ENCODE data around the gene TMEM144.
A peak's percentile ranks its signal among the peaks of the same experiment; 100 is the strongest.

Gene TMEM144

DNA sequence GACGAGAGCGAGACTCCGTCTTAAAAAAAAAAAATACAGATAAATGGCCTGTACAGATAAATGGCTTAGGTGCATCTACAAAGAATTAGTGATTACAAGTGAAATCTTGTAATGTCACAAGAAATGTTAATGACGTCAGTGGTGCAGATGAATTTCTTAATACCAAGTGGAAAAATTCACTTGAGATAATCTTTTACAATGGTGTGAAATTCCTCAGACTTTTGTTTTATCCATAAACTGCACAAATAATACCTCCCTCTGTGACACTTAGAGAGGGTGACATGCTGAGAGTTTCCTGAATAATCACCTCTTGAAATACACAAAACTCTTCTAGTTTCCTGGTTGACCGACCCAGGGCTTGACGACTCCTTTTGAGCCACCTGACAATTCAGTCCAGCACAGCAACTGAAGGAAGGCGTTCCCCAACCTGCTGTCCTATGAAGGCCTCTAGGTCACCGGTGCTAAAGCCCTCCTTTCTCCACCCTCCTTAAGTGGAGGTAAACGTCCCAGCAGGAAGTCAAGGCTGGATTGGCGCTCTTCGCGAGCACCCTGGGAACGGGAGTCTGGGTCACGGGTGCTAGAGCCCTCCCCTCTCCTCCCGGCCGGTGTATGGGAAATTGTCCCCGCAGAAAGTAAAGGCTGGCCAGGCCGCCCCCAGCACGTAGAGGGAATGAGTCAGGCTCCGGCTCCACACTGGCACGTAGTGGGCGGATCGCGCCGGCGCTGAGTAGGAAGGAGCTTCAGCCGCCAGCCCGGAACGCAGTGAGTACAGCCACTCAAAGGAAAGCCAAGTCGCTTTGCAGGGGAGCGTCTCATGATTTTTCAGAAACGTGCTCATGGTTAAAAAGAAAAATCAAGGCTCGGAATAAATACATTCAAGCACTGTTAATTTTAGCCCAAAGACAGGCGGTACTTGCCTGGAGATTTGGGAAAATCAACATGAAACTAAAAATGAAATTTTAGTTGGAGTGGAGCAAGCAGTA lies at the start of gene TMEM144:
TSS of gene TMEM144 (plus strand) at position 662 of the 983 bp plus-strand sequence. CDS start 2,182 bp downstream, outside the sequence.
- peak within 1 kb of the TSS; percentile 62 for H3K27ac ChIP-seq
- no peak for TF ChIP-seq ZFX (IDR thresholded peaks at IDR 0.05)
- TF ChIP-seq, protein P1, sequence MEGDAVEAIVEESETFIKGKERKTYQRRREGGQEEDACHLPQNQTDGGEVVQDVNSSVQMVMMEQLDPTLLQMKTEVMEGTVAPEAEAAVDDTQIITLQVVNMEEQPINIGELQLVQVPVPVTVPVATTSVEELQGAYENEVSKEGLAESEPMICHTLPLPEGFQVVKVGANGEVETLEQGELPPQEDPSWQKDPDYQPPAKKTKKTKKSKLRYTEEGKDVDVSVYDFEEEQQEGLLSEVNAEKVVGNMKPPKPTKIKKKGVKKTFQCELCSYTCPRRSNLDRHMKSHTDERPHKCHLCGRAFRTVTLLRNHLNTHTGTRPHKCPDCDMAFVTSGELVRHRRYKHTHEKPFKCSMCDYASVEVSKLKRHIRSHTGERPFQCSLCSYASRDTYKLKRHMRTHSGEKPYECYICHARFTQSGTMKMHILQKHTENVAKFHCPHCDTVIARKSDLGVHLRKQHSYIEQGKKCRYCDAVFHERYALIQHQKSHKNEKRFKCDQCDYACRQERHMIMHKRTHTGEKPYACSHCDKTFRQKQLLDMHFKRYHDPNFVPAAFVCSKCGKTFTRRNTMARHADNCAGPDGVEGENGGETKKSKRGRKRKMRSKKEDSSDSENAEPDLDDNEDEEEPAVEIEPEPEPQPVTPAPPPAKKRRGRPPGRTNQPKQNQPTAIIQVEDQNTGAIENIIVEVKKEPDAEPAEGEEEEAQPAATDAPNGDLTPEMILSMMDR (conservative IDR thresholded peaks at IDR 0.05) = no peak

DNA sequence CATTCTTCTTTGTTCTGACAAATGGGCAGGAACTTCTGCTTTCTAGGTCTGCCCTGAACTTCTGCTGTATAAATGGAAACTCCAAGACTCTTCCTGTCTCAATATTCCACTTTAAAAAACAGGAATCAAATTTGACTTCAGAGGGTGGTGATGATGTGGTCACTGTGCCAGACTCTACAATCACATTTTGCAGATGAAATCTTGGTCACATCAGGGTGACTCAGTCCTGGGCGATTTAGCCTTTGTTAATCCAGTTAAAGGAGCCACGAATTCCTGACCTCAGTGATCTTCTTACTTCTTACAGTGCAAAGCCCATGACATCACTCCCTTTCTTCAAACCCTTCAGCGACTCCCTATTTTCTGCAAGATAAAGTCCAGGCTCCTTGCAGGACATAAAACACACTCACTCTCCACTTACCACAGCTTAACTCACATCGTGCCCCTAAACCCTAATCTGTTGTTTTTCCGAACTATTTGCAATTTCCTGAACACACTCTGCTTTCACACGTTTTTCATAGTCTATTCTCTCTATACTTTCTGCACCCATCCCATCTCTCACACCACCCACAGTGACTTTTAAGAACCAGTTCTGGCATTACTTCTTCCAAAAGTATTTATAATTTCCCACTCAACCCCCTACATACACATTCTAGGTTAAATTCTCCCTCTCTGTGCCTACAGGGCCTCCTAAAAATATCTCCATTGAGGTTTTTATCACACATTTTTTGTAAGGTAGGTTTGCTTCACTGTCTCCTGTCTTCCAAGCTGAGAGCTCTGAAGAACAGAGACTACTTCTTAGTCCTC lies 48.5 kb upstream of the TMEM144 start:
- no peak for TF ChIP-seq ZFX (IDR thresholded peaks at IDR 0.05)
- TF ChIP-seq, protein P1 (conservative IDR thresholded peaks at IDR 0.05) = no peak
- H3K27ac ChIP-seq = no peak overlapping the region

DNA sequence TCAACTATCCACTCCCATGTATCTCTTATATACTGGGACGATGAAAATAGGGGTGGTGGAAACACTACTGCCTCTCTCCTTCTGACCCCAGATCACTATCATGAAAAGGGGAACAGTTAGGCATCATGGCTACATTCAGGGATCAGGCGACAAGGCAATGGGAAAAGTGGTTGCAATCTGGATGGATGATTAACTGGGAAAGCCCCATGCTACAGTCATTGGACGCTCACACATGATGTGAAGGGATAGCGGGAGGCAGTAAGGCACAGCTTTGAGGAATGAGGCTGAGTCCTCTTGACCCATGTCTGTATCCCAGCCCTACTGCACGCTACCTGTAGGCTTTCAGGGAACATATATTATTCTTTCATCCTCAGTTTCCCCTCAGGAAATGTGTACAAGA lies 47.7 kb upstream of the TMEM144 start:
- TF ChIP-seq ZFX (IDR thresholded peaks at IDR 0.05) = no peak
- TF ChIP-seq, protein P1 (conservative IDR thresholded peaks at IDR 0.05) = no peak
- H3K27ac ChIP-seq = no peak overlapping the region

DNA sequence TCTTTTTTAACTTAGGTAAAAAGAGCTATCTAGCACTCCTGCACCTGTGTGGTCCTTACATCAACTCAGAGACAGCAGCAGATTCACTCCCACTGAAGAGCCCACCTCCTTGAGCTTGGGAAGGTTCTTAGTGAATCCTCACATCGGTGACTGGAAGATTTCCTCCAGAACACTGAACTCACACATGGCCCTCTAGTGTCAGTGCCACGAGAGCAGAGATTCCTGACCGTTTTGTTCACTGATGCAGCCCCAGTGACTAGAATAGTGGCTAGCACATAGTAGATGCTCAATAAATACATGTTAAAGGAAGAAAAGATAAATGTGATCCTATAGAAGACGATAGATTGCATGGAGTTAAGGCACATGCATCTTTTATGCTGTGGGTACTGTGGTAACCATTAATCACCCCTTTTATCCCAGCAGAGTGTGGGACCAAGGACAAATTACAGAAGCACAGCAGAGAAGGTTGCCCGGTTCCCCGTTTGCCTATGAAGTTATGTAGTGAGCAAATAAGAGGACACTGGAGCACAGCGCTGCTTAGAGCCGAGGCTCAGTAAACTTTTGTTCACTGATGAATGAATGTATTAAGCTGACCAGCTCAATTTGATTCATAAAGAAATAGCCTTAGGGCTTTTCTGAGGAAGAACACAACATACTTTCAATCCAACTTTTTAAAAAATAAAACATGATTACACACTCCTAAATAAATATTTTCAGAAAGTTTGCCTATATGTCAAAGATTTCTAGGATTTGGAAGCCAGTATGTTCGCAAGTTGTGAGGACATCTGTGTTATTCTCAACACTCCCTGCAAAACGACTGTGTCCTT lies 46.1 kb upstream of the TMEM144 start:
- no peak for TF ChIP-seq ZFX (IDR thresholded peaks at IDR 0.05)
- TF ChIP-seq, protein P1 (conservative IDR thresholded peaks at IDR 0.05) = no peak
- H3K27ac ChIP-seq = no peak overlapping the region

DNA sequence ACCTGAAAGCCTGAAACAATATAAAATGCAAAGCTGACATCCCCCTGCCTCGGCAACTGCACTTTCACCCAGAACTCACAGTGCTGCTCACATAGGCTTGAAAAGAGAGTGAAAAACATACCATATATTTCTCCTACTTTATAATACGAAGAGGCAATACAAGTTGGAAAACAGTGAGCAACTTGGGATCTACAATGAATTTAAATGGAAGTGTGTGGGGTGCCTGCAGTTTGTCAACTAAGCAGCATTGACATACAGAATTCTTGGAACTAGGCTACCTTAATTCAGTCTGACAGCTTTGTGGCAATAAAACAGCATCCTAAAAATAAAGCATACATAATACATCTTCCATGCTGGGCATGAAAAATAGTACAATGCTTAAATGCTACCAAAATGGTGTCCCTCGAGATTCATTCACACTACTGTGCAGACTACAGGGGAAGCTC lies 45.5 kb upstream of the TMEM144 start:
- TF ChIP-seq, protein P1 (conservative IDR thresholded peaks at IDR 0.05) = no peak
- no peak for TF ChIP-seq ZFX (IDR thresholded peaks at IDR 0.05)
- H3K27ac ChIP-seq = no peak overlapping the region

DNA sequence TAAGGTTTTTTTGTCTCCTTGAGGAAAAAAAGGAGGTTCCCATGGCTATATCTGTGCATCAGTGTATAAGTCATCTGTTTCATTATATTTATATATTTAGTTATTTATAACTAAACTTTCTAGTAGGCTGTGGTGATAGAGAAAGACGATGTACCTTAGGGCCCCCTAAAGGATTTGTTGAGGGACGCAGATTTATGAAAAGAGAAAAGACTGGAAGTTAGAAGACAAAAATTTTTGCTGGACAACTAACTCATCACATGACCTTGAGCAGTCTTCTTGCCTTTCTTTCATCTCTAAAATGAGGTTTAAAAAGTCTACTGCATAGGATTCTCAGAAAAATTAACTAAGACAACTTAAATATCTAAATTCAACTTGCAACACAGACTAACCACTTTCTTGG lies 43.6 kb upstream of the TMEM144 start:
- H3K27ac ChIP-seq = no peak overlapping the region
- TF ChIP-seq, protein P1 (conservative IDR thresholded peaks at IDR 0.05) = no peak
- TF ChIP-seq ZFX (IDR thresholded peaks at IDR 0.05) = no peak
